ENCODE results near the gene BICC1.
A peak's percentile ranks its signal among the peaks of the same experiment; 100 is the strongest.
"Not testable (repeated sequence)": the region's sequence is repeated elsewhere in the genome, so short reads cannot be mapped to it uniquely, and the experiment has no call there.

The BICC1 gene

GRCh38 chr10:58833771-58834561 is 321.3 kb downstream of the BICC1 start:
- DNase-seq = peak; percentile 16

DNA sequence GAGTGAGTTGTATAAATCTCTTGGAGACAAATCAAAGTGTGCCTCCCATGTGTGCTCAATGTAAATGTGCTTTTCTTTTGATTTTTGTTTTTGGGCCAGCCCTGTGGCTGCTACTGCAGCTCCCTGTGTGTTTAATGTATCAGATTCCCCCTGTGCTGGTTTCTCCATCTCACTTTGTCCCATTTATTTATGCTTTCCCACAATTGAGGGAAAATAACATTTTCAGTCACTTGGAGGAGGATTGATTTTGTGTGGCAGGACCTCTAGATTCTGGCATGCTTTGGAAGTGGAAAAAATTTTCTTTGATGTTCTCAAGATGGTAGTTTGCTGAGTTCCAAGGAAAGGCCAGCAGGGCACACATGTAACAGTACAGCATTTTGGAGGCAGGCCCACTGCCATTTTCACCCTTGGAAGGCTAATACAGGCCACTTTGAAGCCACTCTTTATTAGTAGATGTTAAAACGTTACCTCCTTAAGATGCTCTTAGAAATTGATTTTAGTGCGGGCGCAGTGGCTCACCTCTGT is 323.6 kb downstream of the BICC1 start:
- no peak for DNase-seq

DNA sequence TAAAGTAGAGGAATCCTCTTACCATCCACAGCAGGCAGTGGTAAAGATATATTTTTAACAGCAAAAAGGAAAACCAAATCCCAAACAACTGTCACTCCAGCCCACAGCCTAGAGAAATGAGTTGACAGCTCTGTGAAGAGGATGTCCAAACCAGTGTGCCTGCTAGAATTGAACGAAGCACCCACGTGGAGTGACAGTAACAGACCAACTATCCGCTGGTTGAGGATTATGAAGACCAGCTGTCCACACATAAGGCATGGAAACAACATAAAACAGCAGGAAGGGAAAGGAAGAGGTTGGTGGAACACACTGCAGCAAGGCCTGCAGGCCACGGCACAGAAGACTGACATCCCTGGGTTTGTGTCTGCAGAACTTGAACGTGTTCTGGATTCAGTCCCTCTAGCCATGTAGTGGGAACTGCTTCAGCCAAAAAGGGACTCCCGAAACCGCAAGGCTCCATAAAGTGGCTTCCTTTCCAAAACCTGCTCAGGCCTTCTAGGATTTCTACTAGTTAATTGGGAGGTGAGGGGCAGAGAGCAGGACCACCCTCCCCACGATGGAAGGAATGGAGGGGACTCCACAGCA is 324.4 kb downstream of the BICC1 start:
- DNase-seq = no peak

GRCh38 chr10:58837826-58838225 is 325.2 kb downstream of the BICC1 start:
- no peak for DNase-seq

- DNase-seq = no peak
Observed at GRCh38 chr10:58838561-58839208, 326.0 kb downstream of the BICC1 start.

DNA sequence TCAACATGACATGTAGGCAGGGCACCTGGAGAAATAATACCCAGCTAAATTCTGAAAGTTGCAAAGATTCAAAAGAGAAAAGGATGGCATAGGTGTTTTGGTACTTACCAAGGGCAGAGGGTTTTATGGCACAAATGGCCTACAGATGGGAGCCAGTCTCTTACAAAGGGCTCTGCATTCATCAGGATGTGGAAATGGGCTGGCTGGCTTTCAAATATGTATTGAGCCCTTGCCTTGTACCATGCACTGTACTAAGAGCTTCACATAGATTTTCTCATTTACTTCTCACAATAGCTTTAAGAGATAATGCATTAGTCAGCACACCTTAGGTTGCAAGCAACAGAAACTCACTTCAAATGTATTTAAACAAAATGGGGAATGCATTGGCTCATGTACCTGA is 327.1 kb downstream of the BICC1 start:
- DNase-seq = no peak

- no peak for DNase-seq
Observed at GRCh38 chr10:58840840-58841435, 328.3 kb downstream of the BICC1 start.

DNA sequence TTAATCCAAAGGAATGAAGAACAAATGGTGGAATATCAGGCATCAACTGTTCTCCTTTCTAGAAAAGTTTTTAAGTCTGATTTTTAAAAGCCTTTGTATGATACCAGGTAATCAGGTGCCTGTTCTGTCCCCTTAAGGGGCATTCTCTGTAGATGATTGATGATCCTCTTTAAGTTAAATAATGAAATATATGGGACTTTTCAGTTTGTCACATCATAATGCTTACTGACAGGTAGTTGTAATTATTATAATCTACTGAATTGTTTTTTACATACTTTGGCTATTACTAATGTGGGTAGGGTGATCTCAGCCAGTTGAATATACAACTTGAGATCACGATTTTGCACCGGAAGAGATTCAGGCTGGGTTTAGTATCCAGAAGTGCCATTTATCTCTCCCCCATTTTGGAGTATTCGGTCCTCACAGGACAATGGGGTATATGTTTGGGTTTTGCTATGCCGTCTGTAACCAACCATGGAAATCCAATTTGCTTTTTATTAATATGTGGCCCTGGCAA is 330.2 kb downstream of the BICC1 start:
- DNase-seq = no peak

DNA sequence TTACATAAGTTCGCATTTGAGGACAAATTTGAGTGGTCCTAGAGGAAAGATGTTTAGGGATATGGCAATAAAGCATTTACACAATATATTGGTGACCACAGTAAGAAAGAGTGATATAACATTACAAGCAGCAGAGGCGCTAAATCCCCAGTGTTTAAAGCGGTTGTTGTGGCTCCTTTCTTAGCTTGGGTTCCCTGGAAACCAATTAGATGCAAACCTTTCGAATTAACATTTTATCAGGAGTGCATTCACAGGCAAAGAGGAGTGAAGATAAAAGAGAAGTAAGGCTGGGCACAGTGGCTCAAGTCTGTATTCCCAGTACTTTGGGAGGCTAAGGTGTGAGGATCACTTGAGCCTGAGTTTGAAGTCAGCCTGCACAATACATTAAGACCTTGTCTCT is 331.1 kb downstream of the BICC1 start:
- no peak for DNase-seq

DNA sequence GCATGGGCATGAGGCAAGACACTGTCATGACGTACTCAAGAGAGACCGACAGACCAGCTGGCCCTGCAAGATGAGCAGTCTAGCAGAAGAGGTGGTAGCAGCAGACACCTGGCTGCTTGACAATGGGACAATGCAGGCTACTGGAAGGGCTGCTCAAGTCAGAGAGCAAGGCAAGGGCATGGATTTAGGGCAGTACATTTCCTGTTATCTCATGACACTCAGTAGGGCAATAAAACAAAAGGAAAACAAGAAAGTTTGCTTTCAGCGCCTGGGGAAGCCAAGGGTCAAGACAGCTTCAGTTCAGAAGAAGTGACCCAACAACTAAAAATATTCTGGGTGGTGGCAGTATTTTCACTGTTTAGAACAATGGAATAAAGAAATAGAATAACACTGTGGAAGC is 332.0 kb downstream of the BICC1 start:
- DNase-seq = no peak

DNA sequence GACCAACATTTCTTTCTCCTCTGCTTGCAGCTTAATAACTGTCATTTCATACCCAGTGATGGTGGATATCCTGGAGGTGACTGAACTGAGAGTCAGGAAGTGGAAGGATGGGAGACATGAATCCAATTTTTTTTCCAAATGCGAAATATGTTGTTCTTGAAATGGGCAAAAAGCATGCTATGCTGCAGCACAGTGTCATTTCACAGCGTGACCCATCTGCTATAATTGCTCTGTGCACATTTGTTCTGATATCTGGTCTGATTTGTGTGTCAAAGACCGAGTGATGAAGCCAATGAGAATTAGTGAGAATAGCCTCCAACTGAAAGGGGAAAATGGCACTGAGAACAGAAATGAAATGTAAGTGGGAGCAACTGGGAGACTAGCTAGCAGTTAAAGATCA is 334.2 kb downstream of the BICC1 start:
- no peak for DNase-seq

GRCh38 chr10:58851606-58852005 is 338.9 kb downstream of the BICC1 start:
- peak; percentile 27 for DNase-seq

GRCh38 chr10:58853668-58854067 is 341.0 kb downstream of the BICC1 start:
- DNase-seq = no peak

GRCh38 chr10:58854811-58855210 is 342.1 kb downstream of the BICC1 start:
- no peak for DNase-seq

DNA sequence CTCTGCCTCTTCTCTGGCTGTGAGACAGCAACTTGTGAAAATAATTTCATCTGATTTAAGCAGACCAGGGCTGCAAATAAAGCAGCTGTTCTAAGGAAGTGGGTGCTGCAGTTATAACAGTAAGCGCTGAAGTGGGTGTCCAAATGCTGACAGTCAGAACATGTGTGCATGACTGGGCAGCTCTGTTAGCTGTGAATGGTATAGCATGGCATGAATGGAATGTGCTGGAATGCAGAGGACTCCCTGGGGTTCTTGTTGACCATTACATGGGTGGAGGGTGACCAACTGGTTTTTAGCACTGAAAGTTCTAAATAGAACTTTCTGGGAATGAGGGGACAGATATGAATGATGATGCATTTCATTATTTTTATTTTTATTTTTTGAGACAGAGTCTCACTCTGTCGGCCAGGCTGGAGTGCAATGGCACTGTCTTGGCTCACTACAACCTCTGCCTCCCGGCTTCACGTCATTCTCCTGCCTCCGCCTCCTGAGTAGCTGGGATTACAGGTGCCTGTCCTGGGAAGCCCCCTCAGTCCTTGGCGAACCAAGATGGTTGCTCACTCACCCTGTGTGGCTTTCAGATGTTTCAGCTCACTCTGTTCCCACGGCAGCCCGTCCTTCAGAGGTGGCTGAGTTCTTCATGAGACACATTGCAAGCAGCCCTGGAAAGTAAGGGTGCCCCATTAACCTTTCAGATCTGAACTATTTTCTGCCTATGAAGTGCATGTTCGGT is 344.0 kb downstream of the BICC1 start:
- DNase-seq = peak; percentile 99

- peak; percentile 62 for DNase-seq
Observed at GRCh38 chr10:58857251-58857805, 344.7 kb downstream of the BICC1 start.

GRCh38 chr10:58858123-58858522 is 345.5 kb downstream of the BICC1 start:
- not testable (repeated sequence) for DNase-seq

GRCh38 chr10:58859526-58859925 is 346.9 kb downstream of the BICC1 start:
- DNase-seq = peak; percentile 37

DNA sequence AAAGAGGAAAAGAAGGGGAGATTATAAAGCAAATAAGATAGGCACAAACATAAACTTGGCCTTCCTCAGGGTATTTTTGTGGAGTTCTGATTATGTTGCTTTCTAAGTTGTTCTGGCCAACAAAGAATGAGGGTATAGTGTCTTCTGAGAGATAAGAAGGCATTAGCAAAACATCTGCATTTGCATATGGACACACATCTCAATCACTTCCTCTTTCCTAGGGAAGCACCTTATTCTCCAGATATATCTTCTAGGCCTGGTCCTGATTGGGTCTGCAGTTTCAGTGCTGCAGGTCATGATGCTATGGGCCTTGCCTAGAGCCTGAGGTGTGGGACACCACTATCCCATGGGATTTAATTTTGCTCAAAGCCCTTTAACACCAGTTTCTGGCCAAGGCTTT is 355.0 kb downstream of the BICC1 start:
- no peak for DNase-seq

GRCh38 chr10:58868736-58869435 is 356.2 kb downstream of the BICC1 start:
- DNase-seq = peak; percentile 19

GRCh38 chr10:58870070-58870469 is 357.4 kb downstream of the BICC1 start:
- no peak for DNase-seq

Measured in fibroblast of skin of back (primary cell).